Esophagus squamous epithelium (tissue), 5 donors: ENCODE measurements around the gene ADGRL1. TPM values are rescaled to one million over a fixed set of nuclear protein-coding genes. Genes with fewer than 3 reads are reported as not detected.

Experiments used
- DNase-seq: peaks from one replicate; lab custom pipeline; 2025; lab: John Stamatoyannopoulos, UW
- H3K27ac ChIP-seq, 4 donors: fragments of 200-600 bp; sonication (generic); one replicate each; pipeline ENCODE4 v1.5.1; 2016 to 2019; ENCODE audit warnings: mild to moderate bottlenecking in 1 of 4
- H3K27me3 ChIP-seq, 4 donors: fragments of 200-600 bp; sonication (generic); 1 replicate in 3 of 4; 2 replicates in 1 of 4; pipeline versions ENCODE4 v1.5.1 to v1.6.0; 2017 to 2021; ENCODE audit warnings: antibody characterized with exemption in 1 of 4
- H3K36me3 ChIP-seq, 3 donors: fragments of 200-600 bp; sonication (generic); one replicate each; pipeline ENCODE4 v1.5.1; 2016 to 2019
- H3K4me1 ChIP-seq, 3 donors: fragments of 200-600 bp; sonication (generic); one replicate each; pipeline ENCODE4 v1.5.1; 2017 to 2019
- H3K4me3 ChIP-seq, 4 donors: fragments of 200-600 bp; sonication (generic); 1 replicate in 3 of 4; 2 replicates in 1 of 4; pipeline ENCODE4 v1.5.1; 2016 to 2019; ENCODE audit warnings: mild to moderate bottlenecking in 2 of 4, moderate library complexity in 1 of 4
- H3K9me3 ChIP-seq, 3 donors: fragments of 200-600 bp; sonication (generic); one replicate each; pipeline ENCODE4 v1.5.1; 2016 to 2019
- CTCF ChIP-seq, 6 experiments: fragments of 450-650 bp in 4 of 6; fragments of 200-600 bp in 2 of 6; sonication (generic) in 2 of 6; IDR thresholded peaks; one replicate each; pipeline ENCODE4 v1.5.1; 2016 to 2019; ENCODE audit warnings: antibody characterized with exemption in 6 of 6, mild to moderate bottlenecking in 4 of 6, moderate library complexity in 4 of 6
- POLR2A ChIP-seq, 4 donors: fragments of 450-650 bp; IDR thresholded peaks; one replicate each; pipeline ENCODE4 v1.6.1; 2017; ENCODE audit warnings: antibody characterized with exemption in 4 of 4, mild to moderate bottlenecking in 4 of 4, moderate library complexity in 3 of 4
- WGBS, 2 donors: methylation state at CpG; one replicate each; pipeline ENCODE4 v1.1.5; 2018; 5-methylcytosine and 5-hydroxymethylcytosine counted together
- intact Hi-C: fragments of 100-400 bp; cut with DNase I; formaldehyde crosslinking; loops from one replicate; pipeline ENCODE4 v1.15.0; 2022
- total RNA-seq, 4 donors: library from RNA; depleted of rRNA; stranded (reverse); fragments of >200 nt; gene quantifications; one replicate each; pipeline ENCODE4 v1.1.0, GENCODE V29; 2016
- donor health status: DM: yes; HTN: yes; CAD: no.

The ADGRL1 gene
- total RNA-seq, 4 donors from 2014 or later, result 6.2 to 21.5 (median 10.7) TPM

GRCh38 chr19:14150770-14151661 is 55.0 kb downstream of the ADGRL1 start:
- Histone ChIP-seq H3K9me3 (no peaks in the 10 kb centered on the region), H3K4me3 (no peak overlapping the region), H3K27ac (peak overlapping the region in 3 of 4 donors; percentile 78 to 89 (median 85)), H3K27me3 (no peaks in the 10 kb centered on the region), H3K36me3 (peaks cover 0 to 46% (median 4%) of the 10 kb centered on the region in 3 donors), H3K4me1 (peaks cover 25 to 34% (median 29%) of the 10 kb centered on the region in 3 donors)
- intact Hi-C loops, result no loop called here
- DNase-seq, result no peak
- TF ChIP-seq CTCF (IDR thresholded peaks at IDR 0.05) (no peak), POLR2A (IDR thresholded peaks at IDR 0.05) (no peak)
- 50 to 85% methylated on average over 3 to 4 of the region's 47 CpGs for WGBS, 2 donors

- Histone ChIP-seq H3K4me1 (peaks cover 25 to 34% (median 29%) of the 10 kb centered on the region in 3 donors), H3K27me3 (no peaks in the 10 kb centered on the region), H3K36me3 (peaks cover 0 to 38% (median 4%) of the 10 kb centered on the region in 3 donors), H3K9me3 (no peaks in the 10 kb centered on the region), H3K27ac (peak overlapping the region; percentile 57 to 89 (median 82)), H3K4me3 (peak overlapping the region in 3 of 4 donors; percentile 23 to 54 (median 32))
- 40 to 43% methylated on average over 2 to 6 of the region's 10 CpGs for WGBS, 2 donors
- TF ChIP-seq POLR2A (IDR thresholded peaks at IDR 0.05) (no peak), CTCF (IDR thresholded peaks at IDR 0.05) (no peak)
- no peak for DNase-seq
- intact Hi-C loops, result no loop called here
Observed at GRCh38 chr19:14150041-14150769, 55.8 kb downstream of the ADGRL1 start.

- Histone ChIP-seq H3K27me3 (no peaks in the 10 kb centered on the region), H3K4me1 (peaks cover 25 to 34% (median 29%) of the 10 kb centered on the region in 3 donors), H3K36me3 (peaks cover 0 to 32% (median 4%) of the 10 kb centered on the region in 3 donors), H3K27ac (peak overlapping the region; percentile 57 to 89 (median 82)), H3K9me3 (no peaks in the 10 kb centered on the region), H3K4me3 (peak overlapping the region in 3 of 4 donors; percentile 23 to 54 (median 32))
- WGBS, 2 donors, result 1 to 6% methylated on average over 14 of the region's 21 CpGs
- DNase-seq, result no peak
- intact Hi-C loops, result no loop called here
- no peak for TF ChIP-seq CTCF (IDR thresholded peaks at IDR 0.05)
- TF ChIP-seq POLR2A (IDR thresholded peaks at IDR 0.05), result no peak
Observed at GRCh38 chr19:14149509-14149994, 56.4 kb downstream of the ADGRL1 start.

DNA sequence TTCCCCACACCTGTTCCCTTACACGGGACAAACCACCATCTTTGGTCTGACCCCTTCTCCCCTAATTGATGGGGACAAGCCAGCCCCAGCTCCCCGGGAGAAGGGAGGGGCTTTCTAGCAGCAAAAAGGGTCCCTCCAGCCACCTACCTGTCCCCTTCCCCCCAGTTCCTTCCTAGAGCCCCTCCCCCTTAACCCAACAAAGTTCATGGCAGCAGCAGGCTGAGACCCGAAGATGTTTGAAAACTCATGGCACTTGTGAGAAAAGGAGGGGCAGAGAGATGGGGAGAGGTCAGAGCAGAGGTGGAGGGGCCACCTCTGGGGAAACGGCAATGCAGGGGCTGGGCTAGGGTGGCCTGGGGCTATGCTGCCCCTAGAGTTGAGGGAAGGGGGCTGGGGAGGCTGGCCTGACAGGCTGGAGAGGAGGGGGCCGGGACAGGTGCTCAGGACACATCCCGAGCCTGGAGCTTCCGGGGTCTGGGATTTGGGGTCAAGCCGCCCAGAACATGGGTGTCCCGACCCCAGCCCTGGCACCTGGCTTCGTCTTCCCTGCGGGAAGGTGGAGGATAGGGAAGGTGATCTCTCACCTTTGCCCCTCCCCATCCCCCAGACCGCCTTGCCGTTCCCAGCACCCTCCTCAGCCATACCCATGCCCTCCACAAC is 57.1 kb downstream of the ADGRL1 start:
- intact Hi-C loops, result no loop called here

More for the DNA sequence above, 57.1 kb downstream of the ADGRL1 start:
- no peak for DNase-seq
- Histone ChIP-seq H3K27me3 (no peaks in the 10 kb centered on the region), H3K4me3 (no peak overlapping the region), H3K4me1 (peaks cover 25 to 34% (median 29%) of the 10 kb centered on the region in 3 donors), H3K9me3 (no peaks in the 10 kb centered on the region), H3K27ac (peak overlapping the region; percentile 57 to 89 (median 82)), H3K36me3 (peaks cover 0 to 25% (median 4%) of the 10 kb centered on the region in 3 donors)
- TF ChIP-seq CTCF (IDR thresholded peaks at IDR 0.05), result no peak
- no peak for TF ChIP-seq POLR2A (IDR thresholded peaks at IDR 0.05)
- WGBS, 2 donors, result 58 to 75% methylated on average over 11 of the region's 13 CpGs
